Rectal smooth muscle tissue (tissue), 1 donor: Measurements from ENCODE around the gene AJM1.
"Not testable (repeated sequence)": the region's sequence is repeated elsewhere in the genome, so short reads cannot be mapped to it uniquely, and the experiment has no call there.

ENCODE experiments used
- H3K27ac ChIP-seq: one replicate; pipeline ENCODE4 v1.7.0; 2013; ENCODE audit warnings: low read depth, low read length, inconsistent platforms
- H3K27me3 ChIP-seq: one replicate; pipeline ENCODE4 v1.7.0; 2013; ENCODE audit warnings: low read length; ENCODE audit not compliant: control insufficient read depth, insufficient read depth
- H3K36me3 ChIP-seq: one replicate; pipeline ENCODE4 v1.7.0; 2013; ENCODE audit warnings: low read length; ENCODE audit not compliant: control insufficient read depth, insufficient read depth
- H3K4me1 ChIP-seq: one replicate; pipeline ENCODE4 v1.7.0; 2013; ENCODE audit warnings: low read length; ENCODE audit not compliant: control insufficient read depth, insufficient read depth
- H3K4me3 ChIP-seq: one replicate; pipeline ENCODE4 v1.7.0; 2013; ENCODE audit warnings: low read length
- H3K9ac ChIP-seq: one replicate; pipeline ENCODE4 v1.7.0; 2013; ENCODE audit warnings: low read length

Gene AJM1

GRCh38 chr9:136829981-136830885 is 12.0 kb upstream of the AJM1 start:
- Histone ChIP-seq H3K4me1 (no peaks in the 10 kb centered on the region), H3K36me3 (peaks cover 41% of the 10 kb centered on the region), H3K27me3 (no peaks in the 10 kb centered on the region), H3K9ac (no peak overlapping the region), H3K27ac (no peak overlapping the region), H3K4me3 (no peak overlapping the region)

GRCh38 chr9:136831002-136831719 is 11.1 kb upstream of the AJM1 start:
- H3K4me3 ChIP-seq: no peak overlapping the region
- peaks cover 40% of the 10 kb centered on the region for H3K36me3 ChIP-seq
- no peaks in the 10 kb centered on the region for H3K4me1 ChIP-seq
- no peak overlapping the region for H3K27ac ChIP-seq
- no peaks in the 10 kb centered on the region for H3K27me3 ChIP-seq
- H3K9ac ChIP-seq: no peak overlapping the region

DNA sequence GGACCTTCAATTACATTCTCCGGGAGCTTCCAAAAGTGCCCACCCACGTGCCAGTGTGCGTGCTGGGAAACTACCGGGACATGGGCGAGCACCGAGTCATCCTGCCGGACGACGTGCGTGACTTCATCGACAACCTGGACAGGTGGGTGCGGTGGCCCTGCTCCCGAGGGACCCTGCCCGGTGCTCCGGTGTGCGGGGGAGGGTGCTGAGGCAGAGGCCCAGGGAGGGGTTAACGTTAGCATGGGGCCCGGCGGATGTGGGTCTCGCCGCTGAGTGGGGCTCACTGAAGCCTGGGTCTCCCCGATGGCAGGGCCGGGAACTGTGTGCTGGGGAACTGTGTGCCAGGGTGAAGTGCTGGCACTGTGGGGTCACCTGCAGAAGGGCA is 10.6 kb upstream of the AJM1 start:
- Histone ChIP-seq H3K27me3 (no peaks in the 10 kb centered on the region), H3K9ac (no peak overlapping the region), H3K27ac (no peak overlapping the region), H3K4me1 (no peaks in the 10 kb centered on the region), H3K36me3 (peaks cover 38% of the 10 kb centered on the region), H3K4me3 (no peak overlapping the region)

DNA sequence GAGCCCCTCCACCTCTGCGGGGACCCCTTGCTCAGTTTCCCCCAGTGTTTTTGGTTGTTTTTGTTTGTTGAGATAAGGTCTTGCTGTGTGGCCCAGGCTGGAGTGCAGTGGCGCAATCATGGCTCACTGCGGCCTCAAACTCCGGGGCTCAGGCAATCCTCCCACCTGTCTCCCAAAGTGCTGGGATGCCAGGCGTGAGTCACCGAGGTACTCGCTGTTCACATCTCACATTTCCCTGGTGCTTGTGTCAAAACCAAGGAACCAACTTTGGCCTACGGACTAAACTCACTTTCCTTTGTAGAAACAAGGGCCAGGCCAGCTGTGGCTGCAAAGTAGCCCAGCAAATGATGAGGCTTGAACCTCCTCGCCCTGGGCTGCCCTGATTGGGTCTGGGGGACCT is 9.7 kb upstream of the AJM1 start:
- no peak overlapping the region for H3K4me3 ChIP-seq
- no peaks in the 10 kb centered on the region for H3K27me3 ChIP-seq
- H3K36me3 ChIP-seq: peaks cover 38% of the 10 kb centered on the region
- H3K9ac ChIP-seq: no peak overlapping the region
- no peaks in the 10 kb centered on the region for H3K4me1 ChIP-seq
- H3K27ac ChIP-seq: no peak overlapping the region

DNA sequence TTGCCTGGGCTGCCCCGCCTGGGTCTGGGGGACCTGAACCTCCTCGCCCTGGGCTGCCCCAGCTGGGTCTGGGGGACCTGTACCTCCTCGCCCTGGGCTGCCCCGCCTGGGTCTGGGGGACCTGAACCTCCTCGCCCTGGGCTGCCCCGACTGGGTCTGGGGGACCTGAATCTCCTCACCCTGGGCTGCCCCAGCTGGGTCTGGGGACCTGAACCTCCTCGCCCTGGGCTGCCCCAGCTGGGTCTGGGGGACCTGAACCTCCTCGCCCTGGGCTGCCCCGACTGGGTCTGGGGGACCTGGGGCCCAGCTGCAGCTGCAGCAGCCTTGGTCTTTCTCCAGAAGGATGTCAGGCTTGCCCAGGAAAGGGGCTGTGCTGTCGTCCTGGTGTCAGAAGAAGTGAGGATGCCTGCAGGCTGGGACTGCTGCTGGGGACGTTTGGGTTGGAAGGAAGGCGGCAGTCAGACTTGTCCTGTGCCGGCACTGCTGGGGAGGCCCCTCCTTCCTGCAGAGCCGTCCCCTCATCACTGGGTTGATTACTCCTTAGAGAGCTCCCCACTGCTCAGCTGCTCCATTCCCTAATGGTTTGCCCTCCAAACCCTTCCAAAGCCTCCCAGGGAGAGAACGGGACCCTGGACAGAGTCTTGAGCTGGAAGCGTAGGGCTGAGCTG is 8.8 kb upstream of the AJM1 start:
- H3K9ac ChIP-seq, H3K27ac ChIP-seq, H3K4me1 ChIP-seq, H3K27me3 ChIP-seq, H3K4me3 ChIP-seq: not testable (repeated sequence)
- H3K36me3 ChIP-seq: peaks cover 34% of the 10 kb centered on the region

DNA sequence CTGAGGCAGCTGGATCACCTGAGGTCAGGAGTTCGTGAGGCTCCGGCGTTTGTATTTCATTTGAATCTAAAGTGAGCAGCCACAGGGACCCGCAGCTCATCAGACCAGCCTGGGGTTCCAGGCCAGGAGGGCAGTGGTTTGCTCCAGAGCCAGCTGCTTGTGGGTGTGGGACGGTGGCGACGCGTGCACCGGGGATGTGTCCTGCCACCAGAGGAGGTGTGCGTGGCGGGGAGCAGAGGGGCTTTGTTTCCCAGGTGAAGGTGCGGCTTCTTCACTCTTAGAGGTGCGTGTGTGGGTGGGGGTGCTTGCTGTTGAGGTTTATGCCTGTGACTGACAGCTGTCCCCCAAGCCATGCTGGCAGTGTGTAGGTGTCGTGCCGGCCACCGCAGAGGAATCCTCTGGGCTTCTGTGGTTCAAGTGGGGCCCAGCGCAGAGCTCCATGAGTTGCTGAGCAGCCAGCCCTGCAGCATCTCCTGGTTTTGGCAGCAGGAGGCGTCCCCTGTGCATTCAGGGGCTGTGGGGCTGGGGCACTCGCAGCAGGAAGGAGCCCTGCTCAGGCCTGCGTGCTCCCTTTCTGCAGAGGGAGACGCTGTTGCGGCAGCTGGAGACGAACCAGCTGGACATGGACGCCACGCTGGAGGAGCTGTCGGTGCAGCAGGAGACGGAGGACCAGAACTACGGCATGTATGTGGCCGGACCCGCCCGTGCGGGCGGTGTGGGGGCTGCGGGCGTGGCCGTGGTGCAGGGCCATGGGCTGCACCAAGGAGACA is 6.9 kb upstream of the AJM1 start:
- Histone ChIP-seq H3K4me1 (no peaks in the 10 kb centered on the region), H3K27ac (no peak overlapping the region), H3K4me3 (no peak overlapping the region), H3K27me3 (no peaks in the 10 kb centered on the region), H3K9ac (no peak overlapping the region), H3K36me3 (peaks cover 29% of the 10 kb centered on the region)

DNA sequence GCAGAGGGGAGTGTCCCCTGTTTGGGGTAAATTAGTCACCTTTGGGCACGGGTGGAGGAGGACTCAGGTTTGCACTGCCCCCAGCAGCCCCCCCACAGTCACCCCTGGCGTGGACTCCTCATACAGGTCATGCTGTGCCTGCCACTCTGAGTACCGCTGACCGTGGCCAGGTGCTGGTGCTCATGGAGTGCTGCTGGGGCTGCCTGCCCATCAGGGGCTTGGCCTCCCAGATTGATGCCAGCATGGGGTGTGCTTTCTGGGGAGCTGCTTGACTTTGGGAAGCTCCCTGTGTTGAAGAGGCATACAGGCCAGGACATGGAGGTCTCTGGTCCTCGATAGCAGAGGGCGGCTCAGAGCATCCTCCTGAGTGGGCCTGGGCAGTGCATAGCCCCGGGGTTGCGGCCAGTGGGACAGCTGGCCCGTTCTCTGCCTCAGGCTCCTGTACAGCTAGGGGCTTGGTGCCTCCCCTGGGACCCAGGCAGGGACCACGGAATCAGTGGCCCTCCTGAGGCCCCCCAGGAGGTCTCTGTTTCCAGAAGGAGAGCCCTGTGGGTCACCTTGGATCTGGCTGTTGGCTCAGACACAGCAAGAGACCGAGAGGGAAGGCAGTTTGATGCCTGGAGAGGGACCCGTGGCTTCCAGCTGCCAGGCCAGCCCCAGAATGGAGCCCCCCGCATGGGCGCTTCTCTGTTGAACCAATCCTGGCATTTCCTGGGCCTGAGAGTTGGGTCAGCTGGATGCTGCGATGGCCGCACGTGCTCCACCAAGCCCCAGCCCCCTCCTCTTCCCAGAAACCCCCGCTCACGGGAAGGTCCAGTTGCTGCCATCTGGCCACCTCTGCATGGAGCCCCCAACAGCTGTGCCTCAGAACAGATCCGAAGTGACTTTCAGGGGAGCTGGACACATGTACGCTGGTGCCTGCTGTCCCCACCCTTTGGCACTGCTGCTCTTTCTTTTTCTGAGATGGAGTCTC is 6.1 kb upstream of the AJM1 start:
- Histone ChIP-seq H3K27me3 (no peaks in the 10 kb centered on the region), H3K27ac (no peak overlapping the region), H3K36me3 (peaks cover 21% of the 10 kb centered on the region), H3K9ac (no peak overlapping the region), H3K4me3 (no peak overlapping the region), H3K4me1 (no peaks in the 10 kb centered on the region)

DNA sequence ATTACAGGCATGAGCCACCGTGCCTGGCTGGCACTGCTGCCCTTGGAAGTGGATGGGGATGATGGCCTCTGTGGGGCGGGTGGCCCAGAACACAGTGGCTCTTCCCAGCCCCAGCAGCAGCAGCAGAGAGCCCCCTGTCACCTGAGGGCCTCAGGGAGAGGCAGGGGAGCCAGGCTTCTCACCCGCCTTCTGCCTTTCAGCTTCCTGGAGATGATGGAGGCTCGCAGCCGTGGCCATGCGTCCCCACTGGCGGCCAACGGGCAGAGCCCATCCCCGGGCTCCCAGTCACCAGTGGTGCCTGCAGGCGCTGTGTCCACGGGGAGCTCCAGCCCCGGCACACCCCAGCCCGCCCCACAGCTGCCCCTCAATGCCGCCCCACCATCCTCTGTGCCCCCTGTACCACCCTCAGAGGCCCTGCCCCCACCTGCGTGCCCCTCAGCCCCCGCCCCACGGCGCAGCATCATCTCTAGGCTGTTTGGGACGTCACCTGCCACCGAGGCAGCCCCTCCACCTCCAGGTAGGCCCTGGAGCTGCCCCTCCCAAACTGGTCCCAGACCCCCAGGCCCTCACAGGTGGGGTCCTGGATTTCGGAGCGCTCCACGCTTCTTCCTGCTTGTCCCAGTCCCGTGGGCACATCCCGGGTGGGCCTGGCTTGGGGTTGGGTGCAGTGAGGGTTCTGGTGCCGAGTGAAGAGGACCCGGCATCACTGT is 5.0 kb upstream of the AJM1 start:
- Histone ChIP-seq H3K9ac (no peak overlapping the region), H3K4me1 (no peaks in the 10 kb centered on the region), H3K4me3 (no peak overlapping the region), H3K27me3 (no peaks in the 10 kb centered on the region), H3K36me3 (peaks cover 17% of the 10 kb centered on the region), H3K27ac (no peak overlapping the region)

- H3K27me3 ChIP-seq, H3K9ac ChIP-seq, H3K27ac ChIP-seq, H3K4me1 ChIP-seq, H3K4me3 ChIP-seq: not testable (repeated sequence)
- H3K36me3 ChIP-seq: peaks cover 13% of the 10 kb centered on the region
Observed at GRCh38 chr9:136837856-136838277, 4.4 kb upstream of the AJM1 start.

- Histone ChIP-seq H3K4me1 (no peaks in the 10 kb centered on the region), H3K36me3 (peaks cover 12% of the 10 kb centered on the region), H3K9ac (no peak overlapping the region), H3K27me3 (no peaks in the 10 kb centered on the region), H3K4me3 (no peak overlapping the region), H3K27ac (no peak overlapping the region)
Observed at GRCh38 chr9:136838314-136839228, 3.7 kb upstream of the AJM1 start.
